Upper lobe of left lung (tissue), 4 donors: Measurements from ENCODE around the gene DLEC1.

ENCODE experiments used
- POLR2A ChIP-seq, 4 donors: fragments of 450-650 bp; IDR thresholded peaks; one replicate each; pipeline ENCODE4 v1.5.1; 2016 to 2017; ENCODE audit warnings: antibody characterized with exemption in 4 of 4, mild to moderate bottlenecking in 2 of 4
- POLR2AphosphoS5 ChIP-seq, 2 donors: sonication (generic); formaldehyde crosslinking; IDR thresholded peaks; one replicate each; pipeline ENCODE4 v1.5.1; 2017; ENCODE audit warnings: antibody characterized with exemption in 2 of 2
- TF ChIP-seq, protein P1 (sequence below), 6 experiments: fragments of 450-650 bp in 4 of 6; fragments of 200-600 bp in 2 of 6; sonication (generic) in 2 of 6; IDR thresholded peaks; one replicate each; pipeline ENCODE4 v1.5.1; 2016 to 2019; ENCODE audit warnings: antibody characterized with exemption in 6 of 6

DNA sequence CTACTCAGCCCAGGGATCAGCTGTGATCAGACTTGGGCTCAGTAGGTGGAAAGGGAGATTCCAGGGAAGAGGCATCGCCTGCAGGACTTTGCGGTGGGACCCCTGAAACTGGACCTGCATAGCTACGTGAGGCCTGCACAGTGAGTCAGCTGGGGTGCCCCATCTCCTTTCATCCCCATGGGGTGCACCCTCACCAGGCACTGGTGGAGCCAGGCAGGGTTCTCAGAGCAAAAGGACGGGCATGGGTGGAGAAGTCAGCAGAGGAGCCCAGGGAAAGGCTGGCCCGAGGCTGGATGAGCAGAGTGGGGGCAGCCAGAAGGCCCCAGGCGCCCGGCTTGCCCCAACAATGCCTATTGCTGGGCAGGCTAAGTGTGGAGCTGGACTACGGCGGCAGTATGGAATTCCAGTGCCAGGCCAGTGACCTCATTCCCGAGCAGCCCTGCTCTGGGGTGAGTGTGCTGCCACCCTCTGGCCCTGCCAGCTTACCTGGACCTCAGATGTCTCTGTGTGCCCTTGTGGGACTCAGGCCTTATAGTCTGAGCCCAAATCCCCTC is 78.2 kb downstream of the DLEC1 start:
- TF ChIP-seq, protein P1, sequence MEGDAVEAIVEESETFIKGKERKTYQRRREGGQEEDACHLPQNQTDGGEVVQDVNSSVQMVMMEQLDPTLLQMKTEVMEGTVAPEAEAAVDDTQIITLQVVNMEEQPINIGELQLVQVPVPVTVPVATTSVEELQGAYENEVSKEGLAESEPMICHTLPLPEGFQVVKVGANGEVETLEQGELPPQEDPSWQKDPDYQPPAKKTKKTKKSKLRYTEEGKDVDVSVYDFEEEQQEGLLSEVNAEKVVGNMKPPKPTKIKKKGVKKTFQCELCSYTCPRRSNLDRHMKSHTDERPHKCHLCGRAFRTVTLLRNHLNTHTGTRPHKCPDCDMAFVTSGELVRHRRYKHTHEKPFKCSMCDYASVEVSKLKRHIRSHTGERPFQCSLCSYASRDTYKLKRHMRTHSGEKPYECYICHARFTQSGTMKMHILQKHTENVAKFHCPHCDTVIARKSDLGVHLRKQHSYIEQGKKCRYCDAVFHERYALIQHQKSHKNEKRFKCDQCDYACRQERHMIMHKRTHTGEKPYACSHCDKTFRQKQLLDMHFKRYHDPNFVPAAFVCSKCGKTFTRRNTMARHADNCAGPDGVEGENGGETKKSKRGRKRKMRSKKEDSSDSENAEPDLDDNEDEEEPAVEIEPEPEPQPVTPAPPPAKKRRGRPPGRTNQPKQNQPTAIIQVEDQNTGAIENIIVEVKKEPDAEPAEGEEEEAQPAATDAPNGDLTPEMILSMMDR (IDR thresholded peaks at IDR 0.05): no peak
- no peak for TF ChIP-seq POLR2A (IDR thresholded peaks at IDR 0.05)
- TF ChIP-seq POLR2AphosphoS5 (IDR thresholded peaks at IDR 0.05): no peak
